PC-9 (cell line): ENCODE results near the gene CAGE1.

Experiments
- EZH2 ChIP-seq: fragments of 200-600 bp; sonication (generic); IDR thresholded peaks from 2 replicates; pipeline ENCODE4 v1.8.0; 2017; ENCODE audit warnings: antibody characterized with exemption, low read depth
- TF ChIP-seq, protein P1 (sequence below): fragments of 200-600 bp; sonication (generic); conservative IDR thresholded peaks from 2 replicates; pipeline ENCODE4 v1.6.1; 2017; ENCODE audit warnings: mixed run types, antibody characterized with exemption, mild to moderate bottlenecking, moderate library complexity

DNA sequence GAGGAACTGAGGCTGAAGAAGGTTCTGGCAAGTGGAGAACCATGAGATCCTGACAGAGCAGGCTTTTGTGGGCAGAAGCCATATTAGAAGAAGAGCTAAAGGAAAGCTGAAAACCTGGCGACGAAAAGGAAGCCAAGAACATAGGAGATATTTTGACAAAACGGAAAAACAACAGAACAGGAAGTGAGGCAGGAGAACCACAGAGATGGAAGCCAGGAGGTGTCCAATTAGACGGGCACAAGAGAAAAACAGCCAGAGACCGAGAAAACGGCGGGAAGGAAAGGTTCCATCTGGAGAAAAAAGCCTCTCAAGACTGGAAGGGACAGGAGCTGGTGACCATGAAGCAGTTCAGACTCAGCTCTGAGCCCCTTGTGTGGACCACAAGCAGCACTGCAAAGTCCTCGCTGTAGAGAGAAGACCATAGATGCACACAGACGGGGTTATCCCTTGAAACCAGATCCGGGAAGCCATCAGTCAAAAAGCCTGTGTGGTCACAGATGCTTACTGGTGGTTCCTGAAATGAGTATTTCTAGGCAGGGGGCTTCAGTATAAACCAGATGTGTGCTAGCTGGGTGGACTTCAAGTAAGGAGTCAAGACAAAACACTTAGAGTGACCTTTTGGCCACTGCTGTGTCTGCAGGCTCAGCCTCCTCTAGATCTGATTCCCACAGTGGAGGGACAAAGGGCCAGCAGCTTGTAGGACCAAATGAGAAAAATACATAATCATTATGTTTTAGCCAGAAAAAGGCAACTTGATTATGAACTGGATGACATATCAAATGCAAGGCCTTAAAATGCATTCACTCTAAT is 107.2 kb downstream of the CAGE1 start:
- TF ChIP-seq, protein P1, sequence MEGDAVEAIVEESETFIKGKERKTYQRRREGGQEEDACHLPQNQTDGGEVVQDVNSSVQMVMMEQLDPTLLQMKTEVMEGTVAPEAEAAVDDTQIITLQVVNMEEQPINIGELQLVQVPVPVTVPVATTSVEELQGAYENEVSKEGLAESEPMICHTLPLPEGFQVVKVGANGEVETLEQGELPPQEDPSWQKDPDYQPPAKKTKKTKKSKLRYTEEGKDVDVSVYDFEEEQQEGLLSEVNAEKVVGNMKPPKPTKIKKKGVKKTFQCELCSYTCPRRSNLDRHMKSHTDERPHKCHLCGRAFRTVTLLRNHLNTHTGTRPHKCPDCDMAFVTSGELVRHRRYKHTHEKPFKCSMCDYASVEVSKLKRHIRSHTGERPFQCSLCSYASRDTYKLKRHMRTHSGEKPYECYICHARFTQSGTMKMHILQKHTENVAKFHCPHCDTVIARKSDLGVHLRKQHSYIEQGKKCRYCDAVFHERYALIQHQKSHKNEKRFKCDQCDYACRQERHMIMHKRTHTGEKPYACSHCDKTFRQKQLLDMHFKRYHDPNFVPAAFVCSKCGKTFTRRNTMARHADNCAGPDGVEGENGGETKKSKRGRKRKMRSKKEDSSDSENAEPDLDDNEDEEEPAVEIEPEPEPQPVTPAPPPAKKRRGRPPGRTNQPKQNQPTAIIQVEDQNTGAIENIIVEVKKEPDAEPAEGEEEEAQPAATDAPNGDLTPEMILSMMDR: no peak
- no peak for TF ChIP-seq EZH2
